Dedifferentiated amniotic fluid mesenchymal stem cell (primary cell): Measurements from ENCODE around the gene MYO5A.
"Not testable (repeated sequence)": the region's sequence is repeated elsewhere in the genome, so short reads cannot be mapped to it uniquely, and the experiment has no call there.

ENCODE experiments used
- DNase-seq: peaks from one replicate; pipeline ENCODE4 v3.0.0-alpha.2; 2016; ENCODE audit errors: extremely low spot score

MYO5A gene

GRCh38 chr15:52288986-52289385, 239.7 kb downstream of the MYO5A start:
- DNase-seq, result no peak

- DNase-seq, result no peak
These were observed 240.4 kb downstream of the MYO5A start for GRCh38 chr15:52288051-52288942.

- DNase-seq, result no peak
These were observed 241.6 kb downstream of the MYO5A start for GRCh38 chr15:52287114-52287513.

GRCh38 chr15:52285941-52286340, 242.7 kb downstream of the MYO5A start:
- DNase-seq, result not testable (repeated sequence)

GRCh38 chr15:52284164-52284563, 244.5 kb downstream of the MYO5A start:
- no peak for DNase-seq

GRCh38 chr15:52283281-52283680, 245.4 kb downstream of the MYO5A start:
- no peak for DNase-seq

GRCh38 chr15:52282418-52282817, 246.3 kb downstream of the MYO5A start:
- DNase-seq, result no peak

- no peak for DNase-seq
These were observed 247.3 kb downstream of the MYO5A start for GRCh38 chr15:52281085-52282035.

GRCh38 chr15:52280326-52281084, 248.2 kb downstream of the MYO5A start:
- DNase-seq, result no peak

- no peak for DNase-seq
These were observed 249.9 kb downstream of the MYO5A start for GRCh38 chr15:52278636-52279367.

GRCh38 chr15:52278135-52278534, 250.5 kb downstream of the MYO5A start:
- DNase-seq, result no peak

GRCh38 chr15:52277575-52277974, 251.1 kb downstream of the MYO5A start:
- no peak for DNase-seq

GRCh38 chr15:52276256-52276770, 252.4 kb downstream of the MYO5A start:
- DNase-seq, result no peak

GRCh38 chr15:52263563-52264282, 265.0 kb downstream of the MYO5A start:
- DNase-seq, result no peak

- DNase-seq, result no peak
These were observed 266.3 kb downstream of the MYO5A start for GRCh38 chr15:52262364-52262763.

GRCh38 chr15:52261498-52262242, 267.0 kb downstream of the MYO5A start:
- DNase-seq, result peak; percentile 62

- DNase-seq, result no peak
These were observed 267.7 kb downstream of the MYO5A start for GRCh38 chr15:52261026-52261425.

- DNase-seq, result no peak
These were observed 269.2 kb downstream of the MYO5A start for GRCh38 chr15:52259503-52259902.

GRCh38 chr15:52258461-52258860, 270.2 kb downstream of the MYO5A start:
- DNase-seq, result no peak

GRCh38 chr15:52257734-52258062, 271.0 kb downstream of the MYO5A start:
- DNase-seq, result no peak
